OCI-LY7 (cell line): ENCODE measurements around the gene ANKRD33B. TPM values are rescaled to one million over a fixed set of nuclear protein-coding genes. Genes with fewer than 3 reads are reported as not detected.
A peak's percentile ranks its signal among the peaks of the same experiment; 100 is the strongest.

ENCODE experiments used
- BruUV-seq: library from RNA; stranded (reverse); fragments of 400-500 nt; replicated peaks from 2 replicates; lab custom pipeline; 2021; lab: Mats Ljungman, UMichigan
- CTCF ChIA-PET: fragments of 300-600 bp; sonication (Branson Sonifier 250); formaldehyde crosslinking; loops from one replicate; lab custom pipeline; 2022; ENCODE audit warnings: antibody characterized with exemption; ENCODE audit not compliant: unreplicated experiment; lab: Charles Lee
- POLR2A ChIA-PET: fragments of 300-600 bp; sonication (Branson Sonifier 250); formaldehyde crosslinking; loops from one replicate; lab custom pipeline; 2022; ENCODE audit warnings: antibody characterized with exemption; lab: Charles Lee
- DNase-seq: peaks from one replicate; pipeline ENCODE4 v3.0.0-alpha.2; 2015; ENCODE audit warnings: low spot score
- H2AFZ ChIP-seq: fragments of 200-600 bp; sonication (generic), shearing (Covaris generic); 2 replicates; pipeline ENCODE4 v1.6.1; 2014; ENCODE audit warnings: mild to moderate bottlenecking, antibody characterized with exemption, low read length, moderate library complexity
- H3K27ac ChIP-seq: fragments of 200-600 bp; sonication (generic); 2 replicates; pipeline ENCODE4 v1.5.1; 2014; ENCODE audit warnings: mixed run types, low read depth, mild to moderate bottlenecking, moderate library complexity, low read length, inconsistent platforms; ENCODE audit not compliant: poor library complexity, severe bottlenecking
- H3K36me3 ChIP-seq: fragments of 200-600 bp; sonication (generic); 2 replicates; pipeline ENCODE4 v1.6.1; 2014; ENCODE audit warnings: mild to moderate bottlenecking, antibody characterized with exemption, low read length, moderate library complexity, mixed read lengths; ENCODE audit not compliant: insufficient read depth
- H3K4me1 ChIP-seq: fragments of 200-600 bp; sonication (generic); 2 replicates; pipeline ENCODE4 v1.5.1; 2014; ENCODE audit warnings: mild to moderate bottlenecking, low read length; ENCODE audit not compliant: insufficient read depth, poor library complexity, severe bottlenecking
- H3K4me2 ChIP-seq: fragments of 200-600 bp; sonication (generic); 2 replicates; pipeline ENCODE4 v1.6.1; 2014; ENCODE audit warnings: mild to moderate bottlenecking, low read length
- H3K4me3 ChIP-seq: fragments of 200-600 bp; sonication (generic); 2 replicates; pipeline ENCODE4 v1.5.1; 2014; ENCODE audit warnings: mild to moderate bottlenecking, low read depth, low read length; ENCODE audit not compliant: poor library complexity, severe bottlenecking
- H3K79me2 ChIP-seq: fragments of 200-600 bp; sonication (generic); 2 replicates; pipeline ENCODE4 v1.6.1; 2016; ENCODE audit warnings: low read depth, mild to moderate bottlenecking, low read length, moderate library complexity, mixed read lengths; ENCODE audit not compliant: insufficient read depth
- H3K9me2 ChIP-seq: fragments of 200-600 bp; sonication (generic); 2 replicates; pipeline ENCODE4 v1.6.1; 2016; ENCODE audit warnings: mild to moderate bottlenecking, low read length, mixed read lengths; ENCODE audit not compliant: insufficient read depth
- H3K9me3 ChIP-seq: fragments of 200-600 bp; sonication (generic); 2 replicates; pipeline ENCODE4 v1.6.1; 2014; ENCODE audit warnings: mild to moderate bottlenecking, mixed run types, low read length, mixed read lengths
- H4K20me1 ChIP-seq: fragments of 200-600 bp; sonication (generic); 2 replicates; pipeline ENCODE4 v1.6.1; 2014; ENCODE audit warnings: mild to moderate bottlenecking, antibody characterized with exemption, low read length, moderate library complexity, mixed read lengths; ENCODE audit not compliant: insufficient read depth
- EZH2phosphoT487 ChIP-seq: fragments of 200-600 bp; sonication (generic); IDR thresholded peaks from 2 replicates; pipeline ENCODE4 v1.6.1; 2018; ENCODE audit warnings: low read depth, borderline replicate concordance, mild to moderate bottlenecking, mixed run types, antibody characterized with exemption, low read length, moderate library complexity, mixed read lengths
- intact Hi-C: fragments of 100-400 bp; cut with micrococcal nuclease; formaldehyde crosslinking; loops from one replicate; pipeline ENCODE4 v1.10.0; 2022; ENCODE audit not compliant: unreplicated experiment
- total RNA-seq, 2 experiments: library from RNA; depleted of rRNA in 1 of 2; stranded (reverse); fragments of >200 nt in 1 of 2; shearing (Covaris generic) in 1 of 2; gene quantifications; 2 replicates each; pipeline ENCODE4 v1.2.3, GENCODE V29; 2014 to 2022
- TF ChIP-seq, protein P1 (sequence below): fragments of 200-600 bp; sonication (generic); conservative IDR thresholded peaks from 2 replicates; pipeline ENCODE4 v1.5.1; 2014; ENCODE audit warnings: mild to moderate bottlenecking, antibody characterized with exemption, low read length, moderate library complexity, mixed read lengths

The ANKRD33B gene
- total RNA-seq, 2 experiments from 2014 or later = 5.6 to 11.4 TPM

DNA sequence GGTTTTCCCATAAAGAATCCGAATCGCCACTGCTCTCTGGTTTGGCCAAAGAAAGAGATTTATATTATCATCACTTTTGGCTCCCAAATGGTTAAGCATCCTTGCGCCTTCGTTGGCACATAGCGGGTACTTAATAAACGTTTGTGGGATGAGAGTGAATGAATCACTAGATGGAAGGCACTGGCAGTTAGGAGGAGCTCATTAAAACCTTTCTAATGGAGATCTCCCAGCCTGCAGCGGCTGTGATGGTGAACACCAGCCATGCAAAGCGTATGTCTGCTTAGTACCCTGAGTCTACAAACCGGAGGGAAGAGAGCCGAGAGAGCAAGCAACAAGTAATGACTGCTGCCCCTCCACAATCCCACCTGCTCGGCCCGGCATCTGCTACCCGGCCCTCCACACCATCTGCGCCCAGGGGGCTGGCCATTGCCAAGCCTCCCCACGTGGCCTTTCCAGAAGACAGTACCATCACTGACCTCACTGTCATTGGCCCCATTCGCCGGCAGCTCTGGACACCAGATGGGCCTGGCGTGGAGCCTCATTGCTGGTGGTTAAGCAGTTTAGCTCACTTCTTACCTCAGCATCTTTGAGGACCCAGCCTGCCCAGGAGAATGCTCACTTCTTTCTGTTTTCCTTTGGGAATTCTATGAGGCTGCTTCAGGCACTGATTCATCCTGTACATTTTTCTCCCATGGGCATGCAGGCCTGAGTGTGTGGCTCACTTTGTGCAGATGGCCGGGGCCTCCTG, 39.3 kb upstream of the ANKRD33B start:
- no peak overlapping the region for H3K4me3 ChIP-seq
- no peaks in the 10 kb centered on the region for H4K20me1 ChIP-seq
- H3K79me2 ChIP-seq = no peaks in the 10 kb centered on the region
- ChIA-PET POLR2A (interaction anchor here (1.0 kb wide), 1 partner anchor 86 kb away, joined by 4 read pairs; no protein-coding TSS in a partner anchor), CTCF (no interaction called here)
- no peaks in the 10 kb centered on the region for H3K9me2 ChIP-seq
- H3K27ac ChIP-seq = no peak overlapping the region
- BruUV-seq = no TSS peak
- H3K4me1 ChIP-seq = peaks cover 7% of the 10 kb centered on the region
- no peak for DNase-seq
- H2AFZ ChIP-seq = peak overlapping the region; percentile 9; the same call in 1 of the 2 replicates
- no peaks in the 10 kb centered on the region; the same call in 1 of the 2 replicates for H3K9me3 ChIP-seq
- TF ChIP-seq, protein P1, sequence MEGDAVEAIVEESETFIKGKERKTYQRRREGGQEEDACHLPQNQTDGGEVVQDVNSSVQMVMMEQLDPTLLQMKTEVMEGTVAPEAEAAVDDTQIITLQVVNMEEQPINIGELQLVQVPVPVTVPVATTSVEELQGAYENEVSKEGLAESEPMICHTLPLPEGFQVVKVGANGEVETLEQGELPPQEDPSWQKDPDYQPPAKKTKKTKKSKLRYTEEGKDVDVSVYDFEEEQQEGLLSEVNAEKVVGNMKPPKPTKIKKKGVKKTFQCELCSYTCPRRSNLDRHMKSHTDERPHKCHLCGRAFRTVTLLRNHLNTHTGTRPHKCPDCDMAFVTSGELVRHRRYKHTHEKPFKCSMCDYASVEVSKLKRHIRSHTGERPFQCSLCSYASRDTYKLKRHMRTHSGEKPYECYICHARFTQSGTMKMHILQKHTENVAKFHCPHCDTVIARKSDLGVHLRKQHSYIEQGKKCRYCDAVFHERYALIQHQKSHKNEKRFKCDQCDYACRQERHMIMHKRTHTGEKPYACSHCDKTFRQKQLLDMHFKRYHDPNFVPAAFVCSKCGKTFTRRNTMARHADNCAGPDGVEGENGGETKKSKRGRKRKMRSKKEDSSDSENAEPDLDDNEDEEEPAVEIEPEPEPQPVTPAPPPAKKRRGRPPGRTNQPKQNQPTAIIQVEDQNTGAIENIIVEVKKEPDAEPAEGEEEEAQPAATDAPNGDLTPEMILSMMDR = no peak
- TF ChIP-seq EZH2phosphoT487 = no peak
- H3K36me3 ChIP-seq = no peaks in the 10 kb centered on the region
- intact Hi-C loops = no loop called here
- no peak overlapping the region for H3K4me2 ChIP-seq

DNA sequence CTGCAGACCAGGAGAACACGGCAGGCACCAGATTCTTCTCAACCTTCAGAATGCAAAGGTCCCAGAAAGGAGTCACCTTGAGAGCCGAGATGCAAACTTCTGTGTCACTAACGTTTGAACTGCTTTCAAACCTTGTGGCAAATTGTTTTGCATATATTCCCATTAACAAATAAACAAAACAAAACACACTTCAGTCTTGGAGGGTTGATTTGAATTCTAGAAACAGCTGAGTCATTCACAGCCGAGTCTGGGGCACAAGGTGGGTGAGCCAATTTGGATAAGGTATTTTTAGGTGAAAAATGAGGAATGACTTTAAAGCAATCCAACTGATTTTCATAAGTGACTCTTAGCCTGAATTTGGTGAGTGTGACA, 38.8 kb upstream of the ANKRD33B start:
- Histone ChIP-seq H3K4me1 (peaks cover 7% of the 10 kb centered on the region), H3K4me2 (no peak overlapping the region), H3K79me2 (no peaks in the 10 kb centered on the region), H3K36me3 (no peaks in the 10 kb centered on the region), H3K9me3 (no peaks in the 10 kb centered on the region; the same call in 1 of the 2 replicates), H2AFZ (peak overlapping the region; percentile 9; the same call in 1 of the 2 replicates), H3K27ac (no peak overlapping the region), H3K9me2 (no peaks in the 10 kb centered on the region), H3K4me3 (no peak overlapping the region), H4K20me1 (no peaks in the 10 kb centered on the region)
- ChIA-PET POLR2A (no interaction called here), CTCF (no interaction called here)
- no peak for DNase-seq
- BruUV-seq = no TSS peak
- intact Hi-C loops = no loop called here
- TF ChIP-seq, protein P1 = no peak
- no peak for TF ChIP-seq EZH2phosphoT487
